GM18507 (cell line): Measurements from ENCODE around the gene ENTR1.
"Not testable (repeated sequence)": the region's sequence is repeated elsewhere in the genome, so short reads cannot be mapped to it uniquely, and the experiment has no call there.

Source experiments
- DNase-seq: peaks from one replicate; pipeline ENCODE4 v3.0.0; 2011; ENCODE audit warnings: low read depth; ENCODE audit not compliant: insufficient read length; ENCODE audit errors: extremely low spot score
- FAIRE-seq: peaks from 2 replicates; lab custom pipeline; 2011; peaks lifted over from hg19 to GRCh38; lab: Jason Lieb, UNC

Gene ENTR1

DNA sequence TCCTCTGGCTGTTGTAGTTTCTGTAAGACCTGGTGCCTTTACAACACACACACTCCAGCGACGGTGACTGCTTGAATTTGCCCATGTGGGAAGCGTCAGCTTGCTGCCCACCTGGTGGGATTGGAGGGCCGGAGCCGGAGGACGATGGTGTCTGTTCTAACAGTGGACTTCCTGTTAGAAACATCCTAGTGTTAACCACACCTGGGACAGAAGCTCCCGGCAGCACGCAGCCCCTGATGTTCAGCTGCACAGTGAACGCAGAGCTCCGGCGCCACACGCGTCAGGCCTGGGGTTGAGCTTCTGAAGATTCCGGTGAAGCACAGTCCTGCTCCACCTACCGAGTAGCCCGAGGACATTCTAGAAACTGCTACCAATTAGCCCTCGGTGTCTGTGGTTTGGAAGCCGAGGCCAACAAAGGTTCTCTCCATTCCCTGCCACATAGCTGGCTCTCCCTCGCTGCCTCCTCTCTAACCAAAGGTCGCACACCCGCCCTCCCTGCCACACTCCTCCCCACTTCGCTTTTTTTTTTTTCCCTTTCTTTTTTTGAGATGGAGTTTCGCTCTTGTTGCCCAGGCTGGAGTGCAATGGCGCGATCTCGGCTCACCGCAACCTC lies 14.4 kb upstream of the ENTR1 start:
- FAIRE-seq (no peak), DNase-seq (no peak)

DNA sequence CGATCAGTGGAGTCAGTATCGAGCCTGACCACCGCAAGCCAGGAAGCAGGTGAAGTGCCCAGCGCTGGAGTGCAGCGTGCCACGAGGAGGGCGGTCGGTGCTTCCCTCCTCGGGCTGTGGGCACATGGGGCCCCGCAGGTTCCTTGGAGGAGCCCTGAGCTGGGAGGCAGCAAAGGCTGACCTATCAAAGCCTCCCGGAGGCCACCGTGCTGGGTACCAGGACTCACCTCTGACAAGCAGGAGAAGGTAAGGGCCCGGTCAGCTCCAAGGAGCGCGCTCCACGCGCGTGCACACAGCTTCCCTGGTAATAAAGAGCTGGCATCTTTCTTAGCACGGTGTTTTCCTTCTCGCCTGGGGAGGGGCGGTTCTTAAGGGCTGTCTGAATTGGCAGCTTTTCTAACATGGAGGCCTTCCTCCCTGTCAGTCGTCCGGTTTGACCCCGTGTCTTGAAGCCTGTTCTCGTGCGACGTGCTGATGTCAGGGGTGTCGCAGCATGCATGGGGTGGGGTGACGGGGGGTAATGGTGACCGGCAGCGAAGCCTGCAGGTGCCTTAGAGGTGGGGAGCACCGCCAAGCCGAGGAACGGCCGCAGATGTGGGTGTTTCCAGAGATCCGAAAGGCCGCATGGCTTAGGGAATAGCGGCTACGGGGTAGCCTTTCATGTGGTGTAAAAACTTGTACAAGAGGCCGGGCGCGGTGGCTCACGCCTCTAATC lies 13.2 kb upstream of the ENTR1 start:
- DNase-seq (no peak), FAIRE-seq (no peak)

DNA sequence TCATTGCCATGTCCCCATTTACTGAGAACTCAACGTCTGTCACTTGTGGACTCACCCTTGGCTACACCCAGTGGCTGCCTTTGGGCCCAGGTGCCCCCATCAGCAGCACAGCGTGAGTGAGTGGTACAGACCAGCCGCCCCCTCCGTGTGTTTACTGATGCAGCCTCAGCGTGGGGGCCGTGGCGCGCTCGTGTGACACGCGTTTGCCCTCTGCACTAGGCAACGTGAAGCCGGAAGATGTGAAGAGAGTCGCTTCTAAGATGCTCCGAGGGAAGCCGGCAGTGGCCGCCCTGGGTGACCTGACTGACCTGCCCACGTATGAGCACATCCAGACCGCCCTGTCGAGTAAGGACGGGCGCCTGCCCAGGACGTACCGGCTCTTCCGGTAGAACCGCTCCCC lies 12.5 kb upstream of the ENTR1 start:
- DNase-seq (no peak), FAIRE-seq (no peak)

DNA sequence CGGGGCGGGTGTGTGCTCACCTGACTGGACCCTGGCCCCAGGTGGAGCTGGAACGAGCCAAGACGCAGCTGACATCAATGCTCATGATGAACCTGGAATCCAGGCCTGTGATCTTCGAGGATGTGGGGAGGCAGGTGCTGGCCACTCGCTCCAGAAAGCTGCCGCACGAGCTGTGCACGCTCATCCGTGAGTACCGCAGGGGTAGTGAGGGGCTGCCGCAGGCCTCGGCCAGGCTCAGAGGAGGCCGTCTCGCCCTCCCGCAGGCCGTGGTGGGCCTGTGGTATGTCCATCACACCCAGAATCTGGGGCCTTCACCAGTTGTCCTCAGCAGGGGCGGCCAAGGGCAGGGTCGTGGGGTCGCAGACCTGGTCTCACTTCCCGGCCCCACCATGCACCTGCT lies 11.4 kb upstream of the ENTR1 start:
- FAIRE-seq (no peak), DNase-seq (no peak)

DNA sequence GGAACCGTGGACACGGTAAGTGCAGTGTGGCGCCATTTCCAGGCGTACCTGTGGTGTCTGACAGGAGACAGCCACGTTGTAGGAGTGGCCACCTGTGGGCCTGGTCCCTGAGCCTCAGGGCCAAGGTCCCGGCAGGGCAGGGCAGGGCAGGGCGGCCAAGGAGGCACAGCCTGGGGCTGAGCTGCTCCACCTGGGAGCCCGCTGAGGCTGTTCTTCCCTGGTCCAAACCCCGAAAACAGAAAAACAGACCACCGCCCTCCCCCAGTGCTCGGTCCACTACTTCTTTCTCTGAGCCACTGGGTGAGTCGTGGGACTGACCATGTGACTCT lies 8.6 kb upstream of the ENTR1 start:
- DNase-seq (no peak), FAIRE-seq (no peak)

DNA sequence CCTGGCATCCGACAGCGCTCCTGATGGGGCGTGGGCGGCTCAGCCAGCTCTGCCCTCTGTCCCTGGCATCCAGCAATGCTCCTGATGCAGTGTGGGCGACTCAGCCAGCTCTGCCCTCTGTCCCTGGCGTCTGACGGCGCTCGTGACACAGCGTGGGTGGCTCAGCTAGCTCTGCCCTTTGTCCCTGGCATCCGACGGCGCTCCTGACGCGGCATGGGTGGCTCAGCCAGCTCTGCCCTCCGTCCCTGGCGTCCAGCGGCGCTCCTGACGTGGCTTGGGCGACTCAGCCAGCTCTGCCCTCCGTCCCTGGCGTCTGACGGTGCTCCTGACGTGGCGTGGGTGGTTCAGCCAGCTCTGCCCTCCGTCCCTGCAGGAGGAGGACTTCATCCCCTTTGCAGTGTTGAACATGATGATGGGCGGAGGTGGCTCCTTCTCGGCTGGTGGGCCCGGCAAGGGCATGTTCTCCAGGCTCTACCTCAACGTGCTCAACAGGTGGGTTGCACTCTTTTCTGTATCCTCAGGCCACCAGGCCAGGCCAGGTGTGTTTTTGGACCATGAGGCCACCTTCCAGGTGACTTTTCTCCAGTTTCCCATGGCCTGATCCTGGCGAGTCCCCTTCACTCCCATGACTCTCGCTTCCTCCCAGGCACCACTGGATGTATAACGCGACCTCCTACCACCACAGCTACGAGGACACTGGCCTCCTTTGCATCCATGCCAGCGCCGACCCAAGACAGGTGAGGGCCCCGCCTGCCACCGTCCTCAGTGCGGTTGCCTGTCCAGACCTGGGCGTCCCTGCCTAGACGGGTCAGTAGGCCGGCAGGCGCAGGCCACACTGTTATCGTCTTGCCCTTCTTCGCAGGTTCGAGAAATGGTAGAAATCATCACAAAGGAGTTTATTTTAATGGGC lies 8.0 kb upstream of the ENTR1 start:
- FAIRE-seq (no peak), DNase-seq (no peak)

DNA sequence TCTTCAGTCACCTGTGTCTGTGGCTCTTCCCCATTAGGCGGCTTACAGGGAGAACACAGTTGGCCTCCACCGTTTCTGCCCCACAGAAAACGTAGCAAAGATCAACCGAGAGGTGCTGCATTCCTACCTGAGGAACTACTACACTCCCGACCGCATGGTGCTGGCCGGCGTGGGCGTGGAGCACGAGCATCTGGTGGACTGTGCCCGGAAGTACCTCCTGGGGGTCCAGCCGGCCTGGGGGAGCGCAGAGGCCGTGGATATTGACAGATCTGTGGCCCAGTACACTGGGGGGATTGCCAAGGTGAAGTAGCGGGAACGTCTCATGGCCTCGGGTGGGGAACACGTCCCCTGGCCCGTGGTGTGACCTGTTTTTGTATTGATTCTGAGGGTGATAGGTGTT lies 6.5 kb upstream of the ENTR1 start:
- no peak for DNase-seq
- FAIRE-seq = no peak

DNA sequence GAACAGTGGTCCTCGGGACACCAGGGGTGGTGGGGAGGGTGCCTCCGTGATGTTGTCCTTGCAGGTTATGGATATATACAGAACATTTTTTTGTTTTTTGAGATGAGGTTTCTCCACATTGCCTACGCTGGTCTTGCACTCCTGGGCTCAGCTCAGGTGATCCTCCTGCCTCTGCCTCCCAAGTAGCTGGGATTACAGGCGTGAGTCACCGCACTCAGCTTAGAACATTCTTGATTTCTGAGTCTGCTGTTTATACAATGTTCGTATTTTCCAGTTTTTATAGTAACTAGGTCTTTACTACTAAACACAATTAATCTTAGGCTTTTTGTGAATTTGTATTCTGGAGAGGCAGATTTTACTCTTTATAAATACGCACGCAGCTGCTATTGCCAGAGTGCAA lies 6.0 kb upstream of the ENTR1 start:
- no peak for DNase-seq
- no peak for FAIRE-seq

DNA sequence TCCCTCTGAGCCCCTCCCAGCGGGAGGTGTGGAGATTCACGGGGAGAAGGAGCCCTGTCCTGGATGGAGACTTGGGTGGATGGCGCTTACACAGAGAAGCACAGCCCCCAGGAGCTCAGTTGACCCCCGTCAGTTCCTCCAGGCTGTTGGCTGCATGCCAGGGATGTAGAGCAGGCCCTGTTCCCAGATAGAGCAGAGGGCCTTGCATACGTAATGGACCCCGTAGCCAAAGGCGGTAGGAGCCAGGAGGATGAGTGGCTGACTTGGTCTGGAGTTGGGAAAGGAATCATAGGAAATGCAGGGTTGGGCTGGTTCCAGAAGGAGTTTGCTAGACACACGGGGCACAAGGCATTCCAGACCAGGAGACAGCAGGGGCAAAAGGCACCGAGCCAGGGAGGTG lies 2.5 kb upstream of the ENTR1 start:
- DNase-seq (no peak), FAIRE-seq (no peak)

DNA sequence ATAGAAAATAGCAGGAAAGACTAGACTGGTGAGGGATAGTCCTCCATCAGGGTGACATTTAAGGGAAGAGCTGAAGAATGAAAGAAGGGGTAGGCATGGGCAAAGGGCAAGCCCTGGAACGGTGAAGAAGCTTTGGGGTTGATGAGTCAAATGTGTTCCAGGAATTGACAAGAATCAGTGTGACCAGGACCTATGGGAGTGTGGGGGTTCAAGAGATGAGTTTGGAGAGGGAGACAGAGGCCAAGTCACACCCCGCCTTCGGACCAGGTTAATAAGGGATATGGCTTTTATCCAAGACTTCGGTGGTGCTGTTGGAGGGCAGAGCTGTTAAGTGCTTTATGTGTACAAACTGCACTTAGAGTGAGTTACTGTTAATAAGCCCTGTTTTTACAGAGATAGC lies 964 bp upstream of the ENTR1 start:
- FAIRE-seq (no peak), DNase-seq (no peak)

DNA sequence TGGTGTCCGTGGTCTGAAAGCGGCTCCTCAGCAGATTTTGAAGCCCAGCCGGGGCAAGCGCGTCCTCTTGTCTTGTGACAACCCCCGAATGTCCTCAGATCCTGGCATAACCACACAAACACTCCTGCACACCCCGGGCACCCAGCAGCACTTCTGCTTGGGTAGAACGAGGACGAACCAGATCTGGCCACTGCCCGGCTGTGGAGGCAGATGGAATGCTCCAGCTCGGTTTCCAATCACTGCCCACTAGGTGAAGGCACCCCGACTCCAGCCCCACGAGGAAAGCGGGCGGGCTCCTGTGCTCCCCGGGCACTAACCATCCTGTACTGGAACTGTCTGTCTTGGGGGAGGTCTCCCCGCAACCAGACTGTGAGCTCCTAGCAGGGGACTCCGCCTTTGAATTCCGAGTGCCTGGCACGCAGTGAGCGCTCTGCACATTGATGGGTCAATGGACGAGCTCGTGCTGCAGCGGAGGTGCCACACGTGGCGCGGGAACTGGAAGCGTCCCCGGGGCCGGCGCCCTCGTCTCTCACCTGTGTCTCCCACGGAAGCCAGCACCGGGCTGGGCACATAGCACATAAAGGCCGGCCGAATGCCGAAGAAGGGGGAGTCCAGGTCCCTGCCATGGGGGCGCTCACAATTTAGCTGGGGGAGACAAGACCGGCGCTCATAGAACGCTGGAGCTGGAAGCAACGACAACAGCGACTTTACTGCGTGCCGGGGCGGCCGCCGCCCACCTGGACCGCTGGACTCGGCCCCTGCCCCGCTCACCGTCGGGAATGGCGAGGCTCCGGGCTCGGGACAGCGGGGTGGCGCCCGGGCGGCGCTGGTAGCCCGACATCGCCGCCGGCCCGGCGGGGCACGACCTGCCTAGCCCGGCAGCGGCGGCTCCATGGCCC lies 608 bp downstream of the ENTR1 start:
- no peak for FAIRE-seq

DNA sequence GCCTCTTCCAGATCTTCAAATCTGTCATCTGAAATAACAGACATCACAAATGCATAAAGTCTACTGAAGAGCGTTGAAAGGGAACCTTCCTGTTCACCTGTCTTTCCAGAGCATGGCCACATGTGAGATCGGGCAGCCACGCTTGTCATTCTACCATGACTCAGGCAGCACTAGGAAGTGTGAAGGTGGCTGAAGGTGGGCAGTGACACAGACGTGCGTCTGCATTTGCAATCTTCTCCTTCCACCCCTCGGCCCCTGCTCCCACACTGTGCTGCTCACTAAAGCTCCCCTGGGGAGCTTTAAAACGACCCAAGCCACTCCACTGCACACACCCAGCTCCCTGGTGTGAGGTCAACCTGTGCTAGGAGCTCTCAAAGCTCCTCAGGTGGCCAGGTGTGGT lies 2.5 kb downstream of the ENTR1 start:
- FAIRE-seq = no peak
- no peak for DNase-seq

More for the DNA sequence above, 608 bp downstream of the ENTR1 start:
- DNase-seq = peak; percentile 23

DNA sequence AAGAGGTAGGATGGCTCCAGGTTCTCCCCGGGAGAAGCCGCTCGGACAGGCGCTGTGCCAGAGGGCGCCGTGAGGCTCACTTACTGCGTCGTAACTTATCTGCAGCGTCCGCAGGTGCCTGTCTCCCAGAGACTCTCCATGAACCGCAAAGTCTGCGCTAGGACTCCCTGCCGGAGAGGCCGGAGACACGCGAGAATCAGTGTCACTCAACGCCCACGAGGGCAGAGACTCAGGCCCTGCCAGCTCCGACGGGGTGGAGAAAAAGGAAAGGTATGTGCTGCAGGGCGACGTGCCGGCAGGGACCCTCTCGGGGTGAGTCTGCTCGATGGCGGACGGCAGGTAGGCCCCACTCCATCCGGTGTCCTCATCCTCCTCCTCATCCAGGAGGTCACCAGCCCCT lies 3.4 kb downstream of the ENTR1 start:
- FAIRE-seq, DNase-seq: not testable (repeated sequence)

DNA sequence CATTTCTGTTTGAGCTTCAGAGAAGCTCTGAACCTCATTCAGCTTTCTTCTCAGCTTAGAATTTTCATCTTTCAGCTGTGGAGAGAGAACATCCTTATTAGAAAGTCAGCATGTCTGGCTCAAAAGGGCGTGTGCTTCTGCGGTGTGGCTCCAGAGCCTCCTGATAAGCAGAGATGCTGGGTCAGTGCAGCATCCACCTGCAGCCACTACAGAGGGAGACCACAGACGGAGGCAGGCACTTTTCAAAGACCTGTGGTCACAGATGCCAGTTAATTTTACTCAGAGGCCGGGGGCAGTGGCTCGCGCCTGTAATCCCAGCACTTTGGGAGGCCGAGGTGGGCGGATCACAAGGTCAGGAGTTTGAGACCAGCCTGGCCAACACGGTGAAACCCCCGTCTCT lies 4.5 kb downstream of the ENTR1 start:
- DNase-seq, FAIRE-seq: not testable (repeated sequence)

DNA sequence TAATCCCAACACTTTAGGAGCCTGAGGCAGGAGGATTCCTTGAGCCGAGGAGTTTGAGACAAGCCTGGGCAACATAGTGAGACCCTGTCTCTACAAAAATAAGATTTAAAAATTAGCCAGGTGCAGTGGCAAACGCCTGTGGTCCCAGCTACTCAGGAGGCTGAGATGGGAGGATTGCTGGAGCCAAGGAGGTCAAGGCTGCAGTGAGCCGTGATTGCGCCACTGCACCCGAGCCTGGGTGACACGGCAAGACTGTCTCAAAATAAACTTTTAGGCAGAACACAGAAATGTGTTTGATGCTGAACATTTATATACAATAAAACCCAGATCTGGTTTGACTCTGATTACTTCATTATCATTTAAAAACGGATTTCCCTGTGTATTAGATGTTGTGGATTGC lies 4.9 kb downstream of the ENTR1 start:
- DNase-seq = no peak
- FAIRE-seq = no peak

DNA sequence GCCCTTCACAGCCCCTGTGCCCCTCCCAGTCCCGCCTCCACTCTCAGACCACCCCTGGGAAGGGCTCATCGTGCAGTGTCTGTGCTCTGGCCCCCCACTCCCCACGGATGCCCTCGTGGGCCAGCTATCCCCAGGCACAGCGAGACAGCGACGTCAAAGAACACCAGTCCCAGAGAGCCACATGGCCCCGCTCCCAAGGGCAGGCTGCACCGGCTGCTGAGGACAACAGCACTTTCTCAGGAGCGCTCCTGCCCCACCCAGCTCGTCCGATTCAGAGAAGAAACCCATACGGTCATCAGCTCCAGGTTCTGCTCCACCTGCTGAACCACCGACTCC lies 5.6 kb downstream of the ENTR1 start:
- no peak for DNase-seq
- no peak for FAIRE-seq

DNA sequence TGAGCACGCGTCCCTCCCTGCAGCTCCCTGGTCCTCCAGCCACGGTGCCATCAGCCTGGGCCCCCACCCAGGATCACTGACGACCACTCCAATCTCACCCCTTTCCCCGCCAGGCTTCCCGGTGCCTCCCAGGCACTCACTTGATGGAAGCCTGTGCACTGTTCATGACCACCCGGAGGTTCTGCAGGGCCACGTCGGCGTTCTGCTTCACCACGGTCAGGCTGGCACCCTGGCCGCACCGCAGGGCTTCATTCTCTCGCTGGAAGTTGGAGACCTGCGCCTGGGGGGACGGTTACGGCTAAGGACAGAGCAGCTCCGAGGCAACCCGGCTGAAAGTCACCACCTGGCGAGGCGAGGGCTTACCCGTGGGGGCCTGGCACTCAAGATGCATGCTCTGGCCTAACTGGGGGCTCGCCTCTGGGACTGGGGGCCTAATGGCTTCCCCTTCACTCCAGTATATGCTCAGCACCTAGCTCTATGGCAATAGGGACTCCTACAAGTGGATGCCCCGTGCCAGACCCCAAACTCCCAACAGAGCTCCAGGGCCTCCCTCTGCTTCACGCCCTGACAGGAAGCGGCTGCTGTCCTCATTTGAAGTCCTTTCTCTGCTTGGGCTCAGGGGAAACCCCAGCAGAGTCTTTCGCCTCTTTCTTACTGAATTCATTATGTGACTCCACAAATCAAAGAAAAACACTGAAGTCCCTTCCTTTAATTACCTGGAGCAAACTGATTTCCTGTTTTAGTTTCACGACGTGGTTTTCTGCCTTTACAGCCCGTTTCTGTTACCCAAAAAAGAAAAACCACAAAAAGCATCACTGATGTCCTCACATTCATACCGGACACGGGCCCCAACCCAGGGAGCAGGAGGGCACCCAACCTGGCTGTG lies 6.3 kb downstream of the ENTR1 start:
- DNase-seq (no peak), FAIRE-seq (peak; percentile 90)

DNA sequence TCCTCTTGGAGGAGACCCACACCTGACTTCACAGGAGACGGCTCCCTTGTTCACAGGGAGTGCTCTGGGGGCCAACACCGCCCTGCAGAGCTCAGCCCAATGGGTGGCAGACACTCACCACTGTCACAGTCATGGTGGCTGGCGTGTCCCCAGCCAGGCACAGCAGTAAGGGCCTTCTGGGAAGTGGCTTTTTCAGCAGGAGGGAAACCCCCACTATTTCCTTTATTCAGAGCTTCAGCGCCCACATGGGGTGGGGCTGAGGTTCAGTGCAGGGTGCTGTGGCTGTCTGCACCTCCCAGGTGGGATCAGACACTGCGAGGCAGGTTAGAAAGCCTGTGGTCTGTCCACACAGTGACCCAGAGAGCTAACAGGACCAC lies 6.9 kb downstream of the ENTR1 start:
- peak; percentile 89 for FAIRE-seq

DNA sequence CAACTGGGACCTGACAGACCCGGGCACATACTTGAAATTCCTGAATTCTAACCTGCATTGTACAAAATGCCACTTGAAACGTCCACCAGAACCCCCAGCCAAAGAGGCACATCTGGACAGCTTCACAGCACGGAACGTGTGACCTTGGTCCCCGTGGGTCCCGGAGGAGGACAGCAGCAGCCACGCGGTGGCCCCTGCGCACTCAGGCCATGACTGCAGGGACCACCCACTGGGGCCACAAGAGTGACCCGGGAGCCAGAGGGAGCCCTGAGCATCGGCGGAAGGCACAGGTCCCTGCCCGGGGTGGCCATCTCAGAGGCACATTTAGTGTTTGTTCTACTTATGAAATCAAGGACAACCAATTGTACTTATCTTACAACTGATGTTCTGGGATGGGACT lies 8.3 kb downstream of the ENTR1 start:
- FAIRE-seq = no peak
- no peak for DNase-seq

More for the DNA sequence above, 6.9 kb downstream of the ENTR1 start:
- DNase-seq = peak; percentile 54
